IPS-NIHi7 (cell line): ENCODE data around the gene ALKBH5.

Experiments used
- DNase-seq: peaks from one replicate; pipeline ENCODE4 v3.0.0; 2012; ENCODE audit warnings: mixed read lengths; ENCODE audit errors: extremely low spot score

The ALKBH5 gene

DNA sequence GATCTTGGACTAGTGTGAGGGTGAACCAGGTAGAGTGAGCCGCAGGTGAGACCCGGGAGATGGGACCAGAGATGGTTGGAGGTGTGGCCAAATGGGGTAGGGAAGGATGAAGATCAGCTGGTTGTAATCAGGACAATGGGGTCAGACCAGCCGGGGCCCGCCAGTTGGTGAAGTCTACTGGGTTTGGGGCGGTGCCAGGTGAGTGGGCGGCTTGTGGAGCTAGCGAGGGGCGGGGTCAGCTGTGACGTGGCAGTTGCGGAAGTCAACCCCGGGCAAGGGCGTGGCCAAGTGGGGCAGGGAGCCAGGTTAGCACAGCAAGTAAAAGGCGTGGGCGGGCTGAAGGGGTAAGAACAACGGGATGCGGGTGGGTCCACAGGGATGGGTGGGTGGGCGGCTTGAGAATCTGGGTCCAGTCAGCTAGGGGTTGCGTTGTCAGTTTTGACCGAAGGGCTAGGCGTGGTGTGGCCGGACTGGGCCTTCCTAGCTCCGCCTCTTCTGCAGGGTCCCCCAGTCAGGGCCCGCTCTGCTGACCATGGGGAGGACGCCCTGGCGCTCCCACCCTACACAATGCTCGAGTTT lies 25.5 kb upstream of the ALKBH5 start:
- DNase-seq, result peak; percentile 94

DNA sequence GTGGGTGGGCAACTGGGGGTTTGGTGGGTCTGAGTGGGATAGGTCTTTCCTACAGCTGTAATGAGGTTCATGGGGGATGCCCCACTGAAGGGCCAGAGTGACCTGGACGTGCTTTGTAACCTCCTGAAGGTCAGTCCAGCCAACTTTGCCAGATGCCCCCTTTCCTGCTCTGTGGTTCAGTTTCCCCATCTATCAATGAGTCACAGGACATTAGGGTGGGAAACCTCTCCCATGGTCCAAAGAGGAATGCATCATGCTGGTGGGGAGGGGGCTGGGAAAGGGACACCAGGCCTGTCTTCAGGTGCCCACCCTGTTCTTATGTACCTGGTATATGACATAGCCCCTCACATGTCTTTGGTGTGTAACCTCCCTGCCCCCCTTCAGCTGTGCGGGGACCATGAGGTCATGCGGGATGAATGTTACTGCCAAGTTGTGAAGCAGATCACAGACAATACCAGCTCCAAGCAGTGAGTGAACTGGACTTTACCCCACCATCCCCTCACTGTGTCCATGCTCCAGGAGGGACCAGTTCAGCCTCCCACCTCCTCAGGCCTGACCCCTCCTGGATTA lies 24.0 kb upstream of the ALKBH5 start:
- DNase-seq, result no peak

DNA sequence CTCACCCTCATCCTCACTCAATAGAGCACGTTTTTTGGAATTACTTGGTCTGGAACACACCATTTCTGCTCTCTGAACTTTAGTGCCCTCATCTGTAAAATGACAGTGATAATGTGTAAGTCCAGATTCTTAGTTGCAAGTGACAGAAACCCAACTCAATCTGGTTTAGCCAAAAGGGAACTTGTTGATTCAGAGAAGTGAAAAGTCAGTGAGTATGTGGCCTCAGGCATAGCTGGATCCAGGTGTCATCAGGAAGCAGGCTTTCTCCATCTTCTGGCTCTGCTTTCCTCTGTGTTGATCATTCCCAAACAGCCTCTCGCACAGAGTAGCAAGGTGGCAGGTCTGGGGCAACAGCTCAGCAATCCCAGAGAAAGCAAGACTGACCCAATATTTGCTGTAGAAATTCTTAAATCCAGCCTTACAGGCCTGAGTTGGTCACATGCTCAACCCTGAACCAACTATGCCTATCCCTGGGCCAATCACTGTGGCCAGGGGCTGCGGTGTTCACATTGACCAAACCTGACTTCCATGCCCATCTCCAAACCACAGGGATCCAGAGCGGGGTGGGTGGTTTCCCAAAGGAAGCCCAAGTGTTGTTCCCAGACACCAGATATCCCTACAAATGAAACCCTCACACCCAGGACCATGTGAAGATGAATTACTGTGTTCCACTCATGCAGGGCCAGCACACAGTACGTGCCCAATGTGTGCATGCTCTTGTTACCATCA lies 23.3 kb upstream of the ALKBH5 start:
- DNase-seq, result no peak

DNA sequence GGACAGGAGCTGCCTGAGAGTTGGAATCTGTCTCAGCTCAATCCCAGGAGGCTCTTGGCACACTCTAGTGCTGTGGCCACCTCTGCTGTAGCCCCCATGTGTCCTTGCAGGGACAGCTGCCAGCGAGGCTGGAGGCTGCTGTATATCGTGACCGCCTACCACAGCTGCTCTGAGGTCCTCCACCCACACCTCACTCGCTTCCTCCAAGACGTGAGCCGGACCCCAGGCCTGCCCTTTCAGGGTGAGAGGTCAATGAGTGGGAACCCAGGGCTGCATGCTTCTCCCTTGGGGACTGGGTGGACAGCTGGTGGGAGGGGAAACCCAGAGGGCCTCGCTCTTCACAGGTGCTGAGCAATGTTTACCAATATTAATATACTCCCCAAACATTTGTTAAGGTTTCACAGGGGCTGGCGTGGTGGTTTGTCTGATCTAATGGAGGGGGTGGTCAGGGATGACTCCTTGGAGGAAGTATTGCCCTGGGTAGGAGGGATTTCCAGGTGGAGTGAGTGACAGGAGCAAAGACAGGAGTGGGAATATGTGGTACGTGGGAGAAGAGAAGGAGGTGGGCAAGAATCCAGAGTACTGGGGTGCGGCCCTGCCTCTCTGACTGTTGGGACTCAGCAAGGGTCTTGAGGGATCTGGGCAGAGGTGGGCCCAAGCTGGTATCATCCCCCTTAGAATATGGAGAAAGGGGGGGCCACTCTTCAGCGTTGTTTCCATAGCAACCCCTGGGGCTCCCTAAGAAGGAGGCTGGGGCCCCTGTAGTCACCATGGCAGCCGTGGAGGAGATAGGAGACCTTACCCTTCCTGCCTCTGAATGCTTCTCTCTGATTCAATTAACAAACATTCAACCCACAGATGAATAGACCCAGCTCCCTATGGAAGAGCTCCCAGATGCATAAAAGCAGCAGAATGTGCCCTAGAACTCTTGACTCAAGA lies 22.2 kb upstream of the ALKBH5 start:
- DNase-seq, result no peak

DNA sequence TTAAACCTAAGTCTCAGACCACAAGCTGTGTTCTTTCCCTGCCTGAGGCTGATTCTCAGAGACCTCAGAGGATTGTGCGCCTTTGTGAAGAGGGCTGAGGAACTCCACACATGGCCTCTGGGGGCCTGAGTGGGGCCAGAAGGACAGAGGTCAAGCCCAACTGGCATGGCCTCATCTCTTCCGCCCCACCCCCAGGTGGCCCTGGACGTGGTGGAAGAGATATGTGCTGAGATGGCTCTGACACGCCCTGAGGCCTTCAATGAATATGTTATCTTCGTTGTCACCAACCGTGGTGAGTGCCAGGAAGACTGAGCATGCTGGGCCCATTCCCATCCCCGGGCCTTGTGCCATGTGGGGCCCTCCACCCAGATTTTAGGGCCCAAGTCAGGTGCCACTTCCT lies 20.1 kb upstream of the ALKBH5 start:
- DNase-seq, result no peak

DNA sequence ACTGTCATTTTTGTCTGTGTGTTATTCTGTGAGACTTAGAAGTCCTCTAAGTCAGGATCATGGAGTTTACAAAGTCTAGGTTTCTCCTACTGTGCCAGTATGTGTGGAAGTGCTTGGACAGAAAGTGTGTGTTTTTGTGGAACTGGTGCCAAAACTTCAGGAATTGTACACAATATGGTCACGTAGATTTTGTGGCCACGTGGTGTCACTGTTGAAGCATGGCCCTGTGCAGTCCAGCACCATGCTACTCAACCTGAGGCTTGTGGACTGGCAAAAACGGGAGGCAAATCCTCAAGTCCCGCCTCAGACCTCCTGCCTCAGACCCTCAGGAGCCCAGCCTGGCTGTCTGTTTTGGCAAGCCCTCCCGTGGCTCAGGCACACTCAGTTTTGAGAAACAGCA lies 16.7 kb upstream of the ALKBH5 start:
- DNase-seq, result no peak

DNA sequence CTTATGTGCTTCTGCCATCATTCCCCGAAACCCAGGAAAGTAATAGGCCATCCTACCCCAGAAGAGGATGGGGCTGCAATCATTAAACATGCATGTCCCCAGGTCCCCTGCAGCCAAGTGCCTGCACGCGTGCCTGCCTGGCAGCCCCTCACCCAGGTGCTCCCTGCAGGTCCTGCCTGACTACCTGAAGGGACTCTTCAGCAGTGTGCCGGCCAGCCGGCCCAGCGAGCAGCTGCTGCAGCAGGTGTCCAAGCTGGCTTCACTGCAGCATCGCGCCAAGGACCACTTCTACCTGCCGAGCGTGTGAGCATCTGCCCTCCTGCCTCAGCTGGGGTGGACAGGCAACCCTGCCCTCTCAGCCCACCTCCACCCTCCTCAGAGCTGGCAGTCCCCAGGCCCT lies 16.2 kb upstream of the ALKBH5 start:
- DNase-seq, result no peak

DNA sequence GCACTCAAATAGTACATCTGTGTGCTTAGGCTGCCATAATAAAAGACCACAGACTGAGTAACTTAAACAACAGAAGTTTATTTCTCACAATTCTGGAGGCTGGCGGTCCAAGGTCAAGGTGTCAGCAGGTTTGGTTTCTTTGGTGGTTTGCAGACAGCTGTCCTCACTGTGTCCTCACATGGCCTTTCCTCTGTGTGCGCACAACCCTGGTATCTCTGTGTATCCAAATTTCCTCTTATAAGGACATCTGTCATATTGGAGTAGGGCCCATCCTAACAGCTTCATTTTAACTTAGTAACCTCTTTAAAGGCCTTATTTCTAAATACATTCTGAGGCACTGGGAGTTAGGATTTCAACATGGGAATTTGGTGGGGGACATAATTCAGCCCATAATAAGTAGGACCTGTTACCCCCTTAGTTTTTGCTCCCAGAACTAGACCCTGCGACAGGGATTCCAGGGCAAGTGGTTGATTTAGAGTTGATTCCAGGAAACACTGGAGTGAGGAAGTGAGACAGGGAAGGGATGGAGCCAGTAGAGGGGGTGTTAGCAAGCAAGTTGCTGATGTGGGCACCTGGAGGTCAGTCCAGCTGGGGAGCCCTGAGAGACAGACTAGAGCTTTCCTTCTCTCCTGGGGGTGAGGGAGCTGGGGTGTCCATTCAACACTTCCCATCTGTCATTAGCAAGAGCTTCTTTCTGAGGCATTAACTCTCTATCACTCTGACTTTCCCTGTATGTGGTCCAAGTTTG lies 10.9 kb upstream of the ALKBH5 start:
- no peak for DNase-seq

DNA sequence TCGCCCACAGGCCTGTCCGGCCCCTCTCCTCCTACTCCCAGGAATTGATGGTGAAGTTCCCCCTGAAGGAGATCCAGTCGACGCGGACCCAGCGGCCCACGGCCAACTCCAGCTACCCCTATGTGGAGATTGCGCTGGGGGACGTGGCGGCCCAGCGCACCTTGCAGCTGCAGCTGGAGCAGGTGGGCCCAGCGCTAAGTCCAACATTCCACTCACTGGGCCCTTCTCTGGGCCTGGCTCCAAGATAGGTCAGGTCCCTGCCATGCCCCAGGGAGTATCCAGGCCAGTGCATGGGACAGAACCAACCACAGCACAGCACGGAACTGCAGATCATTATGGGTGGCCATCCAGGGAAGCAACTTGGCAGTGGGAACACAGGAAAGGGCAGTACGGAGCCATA lies 9.9 kb upstream of the ALKBH5 start:
- DNase-seq, result no peak

DNA sequence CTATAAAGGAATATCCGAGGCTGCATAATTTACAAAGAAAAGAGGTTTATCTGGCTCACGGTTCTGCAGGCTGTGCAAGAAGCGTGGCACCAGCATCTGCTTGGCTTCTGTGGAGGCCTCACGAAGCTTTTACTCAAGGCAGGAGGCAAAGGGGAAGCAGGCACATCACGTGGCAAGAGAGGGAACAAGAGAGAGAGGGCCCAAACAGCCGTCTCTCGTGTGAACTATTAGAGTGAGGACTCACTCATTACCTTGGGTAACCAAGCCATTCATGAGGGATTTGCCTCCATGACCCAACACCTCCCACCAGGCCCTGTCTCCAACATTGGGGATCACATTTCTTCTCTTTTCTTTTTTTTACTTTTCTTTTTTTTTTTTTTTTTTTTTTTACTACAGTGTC lies 7.5 kb upstream of the ALKBH5 start:
- DNase-seq, result no peak

DNA sequence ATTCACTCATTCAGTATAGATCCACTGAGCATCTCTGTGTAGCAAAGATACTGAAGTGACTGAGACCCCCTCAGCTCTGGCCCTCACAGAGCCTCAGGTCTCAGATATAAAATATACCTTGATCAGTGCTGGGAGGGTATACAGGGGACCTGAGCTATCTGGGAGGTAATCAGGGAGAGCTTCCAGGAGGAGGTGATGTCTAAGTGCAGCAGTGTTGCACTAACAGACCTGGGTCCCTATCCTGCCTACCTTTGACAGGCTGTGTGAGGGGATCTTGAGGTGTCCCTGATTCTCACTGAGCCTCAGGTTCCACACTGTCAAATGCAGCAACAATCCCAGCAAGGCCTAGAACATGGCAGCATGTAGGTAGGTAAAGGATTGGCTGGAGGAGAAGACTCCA lies 6.5 kb upstream of the ALKBH5 start:
- DNase-seq, result no peak

DNA sequence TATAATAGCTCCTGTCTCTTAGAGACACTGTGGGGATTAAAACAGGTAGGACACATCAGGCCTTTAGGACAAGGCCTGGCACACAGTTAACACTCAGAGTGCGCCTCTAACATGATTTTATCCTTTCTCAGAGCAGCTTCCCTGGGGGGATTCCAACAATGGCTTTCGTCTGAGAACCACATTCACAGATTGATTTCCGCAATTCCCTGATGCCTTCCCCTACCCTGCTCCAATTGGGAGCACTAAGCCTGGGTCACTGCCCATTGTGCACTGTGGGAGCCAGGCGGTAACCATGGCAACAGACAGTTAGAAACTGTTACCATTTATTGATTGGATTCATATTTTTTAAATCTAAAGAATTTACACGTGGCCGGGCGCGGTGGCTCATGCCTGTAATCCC lies 5.9 kb upstream of the ALKBH5 start:
- no peak for DNase-seq

DNA sequence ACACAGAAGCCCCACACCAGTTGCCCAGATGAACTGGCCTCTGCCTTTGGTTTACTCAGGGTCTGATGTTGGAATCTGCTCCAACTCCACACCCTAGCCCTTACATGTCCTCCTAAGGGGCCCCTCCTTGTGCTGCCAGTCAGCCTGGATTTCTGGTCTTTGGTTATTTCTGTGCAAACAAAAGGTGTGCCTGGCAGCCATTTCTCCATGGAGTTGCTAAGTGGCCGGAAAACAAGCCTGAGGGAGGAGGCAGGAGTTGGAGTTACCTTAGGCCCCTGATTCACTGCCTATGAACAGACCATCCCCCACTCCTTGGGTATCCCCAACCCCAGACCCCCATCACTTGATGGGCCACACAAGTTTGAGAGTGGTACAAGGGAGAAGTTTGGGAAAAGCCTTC lies 4.4 kb upstream of the ALKBH5 start:
- no peak for DNase-seq

DNA sequence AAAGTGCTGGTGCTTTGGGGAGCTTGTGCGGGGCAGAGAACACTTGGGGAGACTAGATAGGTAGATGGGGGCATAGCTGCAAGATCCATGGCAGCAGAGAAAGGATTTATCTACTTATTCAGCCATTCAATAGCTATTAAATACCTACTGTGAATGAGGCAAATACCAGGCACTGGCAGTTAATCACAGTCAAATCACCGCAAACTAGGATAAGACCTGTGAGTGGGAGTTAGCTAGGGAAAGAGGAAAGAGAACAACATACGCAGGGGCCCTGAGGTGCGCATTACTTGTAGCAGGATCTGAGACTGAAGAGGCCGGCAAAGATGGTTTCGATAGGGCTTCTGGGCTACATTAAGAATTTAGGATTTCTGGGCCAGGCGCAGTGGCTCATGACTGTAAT lies 3.8 kb upstream of the ALKBH5 start:
- DNase-seq, result no peak

DNA sequence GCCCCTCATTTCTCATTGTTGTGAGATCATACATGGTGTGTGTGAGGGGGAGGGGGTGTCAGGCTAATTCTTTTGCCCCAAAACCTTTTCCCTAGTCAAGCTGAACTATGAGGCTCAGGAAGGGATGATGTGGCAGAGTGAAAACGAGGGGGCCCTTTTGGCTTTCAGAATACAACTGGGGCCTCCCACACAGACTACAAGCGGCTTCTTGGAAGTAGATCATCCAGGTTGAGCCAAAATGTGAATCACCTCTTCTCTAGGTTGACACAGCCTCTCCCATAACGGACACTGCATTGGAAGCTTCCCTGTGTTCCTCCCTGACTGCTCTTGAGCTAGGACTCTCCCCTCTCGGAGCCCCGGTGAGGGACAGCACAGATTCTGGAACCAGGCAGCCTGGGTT lies 2.3 kb upstream of the ALKBH5 start:
- no peak for DNase-seq

DNA sequence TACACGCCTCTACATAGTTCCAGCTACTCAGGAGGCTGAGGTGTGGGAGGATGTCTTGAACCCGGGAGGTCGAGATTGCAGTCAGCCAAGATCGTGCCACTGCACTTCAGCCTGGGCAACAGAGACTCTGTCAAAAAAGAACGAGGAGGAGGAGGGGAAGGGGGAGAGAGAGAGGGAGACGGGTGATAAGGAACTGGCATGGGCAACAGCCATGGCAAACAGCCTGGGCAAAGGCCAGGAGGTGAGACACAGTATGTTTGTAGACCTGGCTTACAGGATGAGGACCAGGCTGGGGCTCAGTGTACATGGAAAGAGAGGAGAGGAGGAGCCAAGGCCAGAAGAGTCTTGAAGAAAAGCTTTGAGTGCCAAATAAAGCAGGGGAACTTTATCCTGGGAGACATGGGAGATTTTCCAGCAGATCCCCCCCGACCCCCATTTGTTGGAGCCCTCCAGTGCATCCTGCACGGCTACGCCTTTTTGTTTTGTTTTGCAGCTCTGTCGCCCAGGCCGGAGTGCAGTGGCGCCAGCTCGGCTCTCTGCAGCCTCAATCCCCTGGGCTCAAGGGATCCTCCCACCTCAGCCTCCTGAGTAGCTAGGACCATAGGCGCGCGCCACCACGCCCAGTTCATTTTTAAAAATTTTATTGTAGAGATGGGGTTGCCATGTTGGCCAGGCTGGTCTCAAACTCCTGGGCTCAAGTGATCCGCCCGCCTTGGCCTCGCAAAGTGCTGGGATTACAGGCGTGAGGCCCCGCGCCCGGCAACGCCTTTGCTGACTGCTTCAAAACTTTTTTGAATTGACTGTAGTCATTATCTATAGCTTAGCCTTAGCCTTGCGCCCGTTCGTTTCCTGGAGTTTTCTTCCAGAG lies 1.3 kb upstream of the ALKBH5 start:
- no peak for DNase-seq

DNA sequence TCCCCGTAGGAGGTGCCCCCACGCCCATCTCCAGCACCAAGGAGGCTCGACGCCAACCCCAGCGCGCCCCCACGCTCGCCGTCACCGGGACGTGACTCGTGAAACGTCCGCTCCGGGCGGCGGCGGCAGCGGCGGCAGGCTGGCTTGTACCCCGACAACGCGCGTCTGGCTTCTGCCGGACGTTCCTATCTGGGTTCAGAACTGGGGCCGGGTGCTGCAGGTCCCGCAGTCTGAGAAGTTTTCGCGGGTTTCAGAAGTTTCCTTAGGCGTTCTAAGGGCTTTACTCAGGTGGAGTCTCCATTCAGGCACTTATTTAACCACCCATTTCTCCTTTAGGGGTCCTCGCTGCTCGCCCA lies 672 bp upstream of the ALKBH5 start:
- peak; percentile 57 for DNase-seq

DNA sequence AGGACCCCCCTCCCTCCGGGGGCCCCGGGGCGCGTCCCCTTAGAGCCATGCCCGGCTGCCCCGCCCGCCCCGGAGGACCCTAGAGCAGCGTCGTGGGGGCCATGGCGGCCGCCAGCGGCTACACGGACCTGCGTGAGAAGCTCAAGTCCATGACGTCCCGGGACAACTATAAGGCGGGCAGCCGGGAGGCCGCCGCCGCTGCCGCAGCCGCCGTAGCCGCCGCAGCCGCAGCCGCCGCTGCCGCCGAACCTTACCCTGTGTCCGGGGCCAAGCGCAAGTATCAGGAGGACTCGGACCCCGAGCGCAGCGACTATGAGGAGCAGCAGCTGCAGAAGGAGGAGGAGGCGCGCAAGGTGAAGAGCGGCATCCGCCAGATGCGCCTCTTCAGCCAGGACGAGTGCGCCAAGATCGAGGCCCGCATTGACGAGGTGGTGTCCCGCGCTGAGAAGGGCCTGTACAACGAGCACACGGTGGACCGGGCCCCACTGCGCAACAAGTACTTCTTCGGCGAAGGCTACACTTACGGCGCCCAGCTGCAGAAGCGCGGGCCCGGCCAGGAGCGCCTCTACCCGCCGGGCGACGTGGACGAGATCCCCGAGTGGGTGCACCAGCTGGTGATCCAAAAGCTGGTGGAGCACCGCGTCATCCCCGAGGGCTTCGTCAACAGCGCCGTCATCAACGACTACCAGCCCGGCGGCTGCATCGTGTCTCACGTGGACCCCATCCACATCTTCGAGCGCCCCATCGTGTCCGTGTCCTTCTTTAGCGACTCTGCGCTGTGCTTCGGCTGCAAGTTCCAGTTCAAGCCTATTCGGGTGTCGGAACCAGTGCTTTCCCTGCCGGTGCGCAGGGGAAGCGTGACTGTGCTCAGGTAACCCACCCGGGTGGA lies 759 bp downstream of the ALKBH5 start:
- peak; percentile 39 for DNase-seq

DNA sequence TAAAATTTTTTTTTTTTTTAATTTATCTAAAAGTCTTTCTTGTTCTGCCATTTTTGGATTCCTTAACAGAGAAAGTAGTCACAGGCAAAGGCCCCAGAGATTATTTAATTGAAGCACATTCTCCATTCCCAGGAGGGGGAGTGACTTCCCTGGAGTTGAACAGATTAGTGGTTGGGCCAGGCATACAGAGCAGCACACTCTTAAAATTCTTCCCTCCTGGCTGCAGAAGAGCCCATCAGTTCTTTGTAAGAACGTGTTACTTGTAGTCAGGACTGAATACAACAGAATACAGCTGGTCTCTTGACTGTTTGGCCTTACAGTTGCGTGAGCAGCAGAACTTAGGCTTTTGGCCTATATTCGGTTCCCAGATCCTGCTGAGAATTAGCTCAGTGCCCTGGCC lies 1.8 kb downstream of the ALKBH5 start:
- no peak for DNase-seq
